Muscle of back (tissue), 11 donors: ENCODE measurements around the gene LRGUK. TPM values are rescaled to one million over a fixed set of nuclear protein-coding genes. Genes with fewer than 3 reads are reported as not detected.

Experiments used
- DNase-seq, 3 donors: peaks; one replicate each; pipeline versions ENCODE4 v3.0.0 to v3.0.0-alpha.2; 2013
- polyA plus RNA-seq, 10 donors: library from polyadenylated mRNA; unstranded; fragments of 120-200 nt; gene quantifications; one replicate each; pipeline ENCODE4 v1.2.1, GENCODE V29; 2013; ENCODE audit not compliant: insufficient read length in 10 of 10

LRGUK gene
- polyA plus RNA-seq, 10 donors = 0.31 to 1.2 (median 0.70) TPM

GRCh38 chr7:134301592-134301991 is 174.5 kb downstream of the LRGUK start:
- DNase-seq = no peak

GRCh38 chr7:134302120-134302519 is 175.0 kb downstream of the LRGUK start:
- no peak for DNase-seq

GRCh38 chr7:134307320-134307719 is 180.2 kb downstream of the LRGUK start:
- no peak for DNase-seq

DNA sequence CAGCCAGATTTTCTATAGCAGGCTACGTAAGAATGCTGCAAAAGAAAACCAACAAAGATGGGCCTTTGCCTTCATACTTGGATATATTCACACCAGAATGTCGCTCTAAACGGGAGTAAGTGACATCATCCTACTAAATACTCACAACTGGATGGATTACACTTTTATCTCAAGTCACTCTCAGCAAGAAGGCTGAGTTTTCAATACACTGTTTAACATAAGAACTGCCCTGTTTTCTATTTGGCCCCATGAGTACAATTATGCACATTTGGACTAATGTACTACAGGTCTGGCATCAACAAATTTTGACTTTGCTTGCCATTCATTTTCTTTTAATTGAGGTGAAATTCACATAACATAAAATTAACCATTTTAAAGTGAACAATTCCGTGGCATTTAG is 181.4 kb downstream of the LRGUK start:
- no peak for DNase-seq

DNA sequence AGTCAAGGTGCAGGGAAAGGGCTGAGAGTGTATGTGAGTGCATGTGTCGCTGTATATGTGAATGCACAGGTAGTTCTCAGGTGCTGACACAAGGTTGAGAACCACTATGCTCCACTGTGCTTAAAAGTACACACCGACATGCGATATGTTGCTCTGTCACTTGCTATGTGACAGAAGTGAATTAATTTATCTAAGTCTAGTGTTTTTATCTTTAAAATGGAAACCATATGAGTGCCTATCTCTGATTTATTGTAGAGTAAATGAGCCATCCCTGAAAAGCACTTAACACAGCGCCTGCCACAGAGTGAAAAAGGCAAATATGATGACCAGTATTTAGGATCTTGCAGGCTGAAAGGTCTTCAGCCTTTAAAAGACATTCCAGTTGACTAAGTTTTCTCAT is 184.7 kb downstream of the LRGUK start:
- DNase-seq = no peak

DNA sequence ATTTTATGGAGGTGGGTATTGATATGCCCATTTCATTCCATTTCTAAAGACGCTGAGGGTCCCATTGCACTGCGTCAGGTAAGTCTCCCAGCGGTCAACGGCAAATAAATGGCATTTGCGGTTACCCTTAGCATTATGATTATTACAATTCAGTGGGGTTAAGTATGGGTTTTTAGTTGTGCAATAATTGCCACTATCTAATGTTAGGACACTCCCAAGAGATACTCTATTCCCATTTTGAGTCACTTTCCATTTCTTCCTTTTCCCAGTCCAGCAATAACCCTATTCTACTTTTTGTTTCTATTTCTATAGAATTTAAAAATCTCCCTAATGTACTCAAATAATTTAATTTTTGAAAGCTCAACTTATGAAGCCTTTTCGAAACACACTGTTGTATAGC is 185.6 kb downstream of the LRGUK start:
- DNase-seq = no peak

DNA sequence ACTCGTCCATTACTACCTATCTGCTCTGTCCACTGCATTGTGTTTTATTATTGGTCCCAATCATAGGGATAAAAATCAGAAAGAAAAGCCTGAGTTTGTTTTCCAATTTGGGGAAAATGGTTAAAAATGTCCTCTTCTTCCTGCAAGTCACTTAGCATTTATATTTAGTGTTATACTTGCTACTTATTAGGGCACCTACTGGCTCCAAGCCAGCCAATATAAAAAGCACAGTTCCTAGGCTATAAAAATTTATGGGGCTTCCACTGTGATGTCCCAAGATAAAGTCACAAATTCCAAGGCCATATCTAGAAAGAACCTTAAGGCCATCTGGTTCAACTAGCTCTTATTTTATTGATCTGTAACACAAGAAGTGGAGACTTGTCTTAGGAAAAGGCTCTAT is 186.4 kb downstream of the LRGUK start:
- DNase-seq = no peak

Other genes starting within 250 kb of the LRGUK start
- 10 to 100 TPM in 8 of 10 donors, 1 to 10 TPM in 2; 7.1 to 14.6 (median 10.9) TPM for gene SLC35B4, start 189.6 kb downstream of the LRGUK start, polyA plus RNA-seq